HEK293 (cell line): ENCODE measurements around the gene S100B.

Experiments
- CTCF ChIP-seq: fragments of 450-650 bp; formaldehyde crosslinking; IDR thresholded peaks from 2 replicates; pipeline ENCODE4 v1.5.1; 2016; ENCODE audit warnings: missing biosample characterization, missing genetic modification characterization
- GFI1B ChIP-seq: fragments of 450-650 bp; formaldehyde crosslinking; IDR thresholded peaks from 2 replicates; pipeline ENCODE4 v1.5.1; 2016; ENCODE audit warnings: missing biosample characterization, missing genetic modification characterization
- GLI2 ChIP-seq: fragments of 450-650 bp; formaldehyde crosslinking; IDR thresholded peaks from 2 replicates; pipeline ENCODE4; 2017; ENCODE audit warnings: missing biosample characterization, missing genetic modification characterization, low read depth, borderline replicate concordance
- KLF10 ChIP-seq: fragments of 450-650 bp; IDR thresholded peaks from 2 replicates; pipeline ENCODE4 v1.5.1; 2018; ENCODE audit warnings: missing biosample characterization, mild to moderate bottlenecking, missing genetic modification characterization
- KLF8 ChIP-seq: fragments of 450-650 bp; formaldehyde crosslinking; IDR thresholded peaks from 2 replicates; pipeline ENCODE4 v1.5.1; 2016; ENCODE audit warnings: missing biosample characterization, missing genetic modification characterization
- MZF1 ChIP-seq: fragments of 450-650 bp; formaldehyde crosslinking; IDR thresholded peaks from 2 replicates; pipeline ENCODE4 v1.5.1; 2017; ENCODE audit warnings: missing biosample characterization, missing genetic modification characterization, borderline replicate concordance
- REPIN1 ChIP-seq: fragments of 450-650 bp; formaldehyde crosslinking; IDR thresholded peaks from 2 replicates; pipeline ENCODE4 v1.5.1; 2017; ENCODE audit warnings: missing biosample characterization, missing genetic modification characterization, low read depth
- ZBTB11 ChIP-seq: fragments of 450-650 bp; formaldehyde crosslinking; conservative IDR thresholded peaks from 2 replicates; pipeline ENCODE4 v1.5.1; 2016; ENCODE audit warnings: low read depth, missing biosample characterization, missing genetic modification characterization
- ZNF544 ChIP-seq: fragments of 450-650 bp; formaldehyde crosslinking; IDR thresholded peaks from 2 replicates; pipeline ENCODE4 v1.5.0; 2017; ENCODE audit warnings: missing biosample characterization, missing genetic modification characterization
- TF ChIP-seq, protein P1 (sequence below): fragments of 450-650 bp; IDR thresholded peaks from 2 replicates; pipeline ENCODE4 v1.5.1; 2018; ENCODE audit warnings: missing biosample characterization, mild to moderate bottlenecking, missing genetic modification characterization

DNA sequence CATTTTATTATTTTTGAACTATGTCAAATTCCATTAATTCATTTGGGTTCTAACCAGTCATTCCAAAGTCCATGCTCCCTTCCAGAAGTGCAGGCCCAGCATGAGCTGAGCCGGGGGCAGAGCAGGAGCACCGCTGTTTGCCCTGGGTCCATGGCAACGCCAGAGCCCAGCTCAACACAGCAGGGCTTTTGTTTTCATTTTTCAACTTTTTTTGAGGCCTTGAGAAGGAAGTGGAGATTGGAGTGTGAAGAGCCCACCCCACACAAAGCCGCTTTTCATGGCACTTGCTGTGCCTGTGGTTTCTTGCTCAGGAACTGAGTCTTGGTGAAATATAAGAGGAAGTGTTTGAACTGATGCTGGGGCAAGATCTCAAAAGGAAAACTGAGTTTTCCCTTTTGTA is 17.3 kb upstream of the S100B start:
- no peak for TF ChIP-seq CTCF
- no peak for TF ChIP-seq GLI2 (tag by site-specific recombination)
- no peak for TF ChIP-seq GFI1B (tag by site-specific recombination)
- no peak for TF ChIP-seq REPIN1 (tag by site-specific recombination)
- no peak for TF ChIP-seq ZNF544 (tag by site-specific recombination)
- TF ChIP-seq, protein P1, sequence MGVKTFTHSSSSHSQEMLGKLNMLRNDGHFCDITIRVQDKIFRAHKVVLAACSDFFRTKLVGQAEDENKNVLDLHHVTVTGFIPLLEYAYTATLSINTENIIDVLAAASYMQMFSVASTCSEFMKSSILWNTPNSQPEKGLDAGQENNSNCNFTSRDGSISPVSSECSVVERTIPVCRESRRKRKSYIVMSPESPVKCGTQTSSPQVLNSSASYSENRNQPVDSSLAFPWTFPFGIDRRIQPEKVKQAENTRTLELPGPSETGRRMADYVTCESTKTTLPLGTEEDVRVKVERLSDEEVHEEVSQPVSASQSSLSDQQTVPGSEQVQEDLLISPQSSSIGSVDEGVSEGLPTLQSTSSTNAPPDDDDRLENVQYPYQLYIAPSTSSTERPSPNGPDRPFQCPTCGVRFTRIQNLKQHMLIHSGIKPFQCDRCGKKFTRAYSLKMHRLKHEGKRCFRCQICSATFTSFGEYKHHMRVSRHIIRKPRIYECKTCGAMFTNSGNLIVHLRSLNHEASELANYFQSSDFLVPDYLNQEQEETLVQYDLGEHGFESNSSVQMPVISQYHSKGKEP: no peak
- TF ChIP-seq KLF8 (tag by site-specific recombination): no peak
- no peak for TF ChIP-seq MZF1 (tag by site-specific recombination)
- no peak for TF ChIP-seq KLF10 (tag by site-specific recombination)
- TF ChIP-seq ZBTB11 (tag by site-specific recombination): no peak
